Measurements from ENCODE around the gene RFNG. TPM values are rescaled to one million over a fixed set of nuclear protein-coding genes. Genes with fewer than 3 reads are reported as not detected.

RFNG gene
- total and polyA plus RNA-seq, 3 donors from 2014 or later, result 50.5 to 102 (median 73.3) TPM

DNA sequence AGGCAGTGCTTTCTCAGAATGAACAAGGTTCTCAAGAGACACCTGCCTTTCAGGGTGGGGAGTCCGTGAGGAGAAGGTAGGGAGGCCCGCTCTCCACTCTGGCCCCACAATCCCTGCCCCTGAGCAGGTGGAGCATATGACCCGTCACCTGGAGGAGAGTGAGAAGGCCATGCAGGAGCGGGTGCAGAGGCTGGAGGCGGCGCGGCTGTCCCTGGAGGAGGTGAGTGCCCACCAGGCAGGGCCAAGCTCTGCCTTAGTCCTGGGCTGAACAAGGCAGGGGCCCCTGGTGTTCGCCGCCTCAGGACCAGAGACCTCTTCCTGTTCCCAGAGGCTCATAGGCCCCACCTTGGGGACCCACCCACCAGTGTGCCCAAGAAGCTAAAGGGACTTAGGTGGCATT is 22.6 kb downstream of the RFNG start:
- H3K4me3 ChIP-seq, result no peak overlapping the region
- intact Hi-C loops (cut with DNase I; ENCODE audit: low total_unique reads), result no loop called here
- H3K27ac ChIP-seq, result no peak overlapping the region
- TF ChIP-seq CTCF (IDR thresholded peaks at IDR 0.05), result no peak
- no peak for TF ChIP-seq POLR2A (IDR thresholded peaks at IDR 0.05)
- no peaks in the 10 kb centered on the region for H3K27me3 ChIP-seq
- 88 to 95% methylated on average over 3 to 9 of the region's 9 CpGs for WGBS, 2 donors
- DNase-seq, result no peak
- no peaks in the 10 kb centered on the region for H3K36me3 ChIP-seq (ENCODE audit: low read depth, missing control alignments)
- H3K9me3 ChIP-seq, result no peaks in the 10 kb centered on the region
- peaks cover 28% of the 10 kb centered on the region for H3K4me1 ChIP-seq

GRCh38 chr17:82028246-82028645 is 23.4 kb downstream of the RFNG start:
- H3K27me3 ChIP-seq, result no peaks in the 10 kb centered on the region
- H3K27ac ChIP-seq, result no peak overlapping the region
- H3K36me3 ChIP-seq (ENCODE audit: low read depth, missing control alignments), result no peaks in the 10 kb centered on the region
- no peaks in the 10 kb centered on the region for H3K9me3 ChIP-seq
- H3K4me1 ChIP-seq, result peaks cover 34% of the 10 kb centered on the region
- 94 to 98% methylated on average over 9 to 13 of the region's 13 CpGs for WGBS, 2 donors
- intact Hi-C loops (cut with DNase I; ENCODE audit: low total_unique reads), result no loop called here
- no peak overlapping the region for H3K4me3 ChIP-seq
- DNase-seq, result no peak
- no peak for TF ChIP-seq POLR2A (IDR thresholded peaks at IDR 0.05)
- no peak for TF ChIP-seq CTCF (IDR thresholded peaks at IDR 0.05)

DNA sequence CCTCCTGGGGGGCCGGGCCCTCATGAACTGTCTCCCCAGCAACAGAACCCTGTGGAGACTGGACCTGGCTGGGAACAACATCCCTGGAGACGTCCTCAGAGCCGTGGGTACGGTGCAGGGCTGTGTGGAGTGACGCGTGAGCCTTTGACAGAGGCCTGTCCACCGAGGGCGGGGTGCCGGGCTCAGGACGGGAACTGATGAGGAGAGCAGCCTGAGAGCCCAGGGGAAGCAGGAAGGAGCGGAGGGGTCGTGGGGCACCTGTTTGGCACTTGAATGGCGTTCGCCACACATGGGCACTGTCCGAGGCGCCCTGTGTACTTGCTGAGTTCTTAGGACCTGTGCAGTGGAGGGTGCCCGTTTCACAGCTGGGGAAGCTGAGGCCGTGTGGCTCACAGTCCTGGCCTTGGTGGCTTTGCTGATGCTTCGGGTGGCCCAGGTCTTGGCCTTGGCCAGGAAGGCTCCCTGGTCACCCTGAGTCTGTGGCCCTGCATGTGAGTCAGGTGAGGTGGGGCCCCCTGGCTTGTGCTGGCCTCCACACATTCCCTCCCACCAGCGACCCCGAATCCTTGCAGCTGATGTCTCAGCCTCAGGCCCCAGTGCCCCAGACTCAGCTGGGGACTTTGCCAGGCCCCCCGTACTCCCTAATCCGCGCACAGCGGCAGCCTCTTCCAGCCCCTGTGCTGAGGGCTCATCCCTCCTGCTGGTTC is 26.1 kb downstream of the RFNG start:
- 94% methylated on average over 11 to 25 of the region's 25 CpGs for WGBS, 2 donors
- Histone ChIP-seq H3K4me3 (no peak overlapping the region), H3K27ac (no peak overlapping the region), H3K4me1 (peaks cover 31% of the 10 kb centered on the region), H3K27me3 (no peaks in the 10 kb centered on the region), H3K9me3 (no peaks in the 10 kb centered on the region), H3K36me3 (ENCODE audit: low read depth, missing control alignments) (no peaks in the 10 kb centered on the region)
- DNase-seq, result no peak
- TF ChIP-seq CTCF (IDR thresholded peaks at IDR 0.05) (no peak), POLR2A (IDR thresholded peaks at IDR 0.05) (no peak)
- intact Hi-C loops (cut with DNase I; ENCODE audit: low total_unique reads), result no loop called here

- no peak for TF ChIP-seq CTCF (IDR thresholded peaks at IDR 0.05)
- TF ChIP-seq POLR2A (IDR thresholded peaks at IDR 0.05), result no peak
- H3K36me3 ChIP-seq (ENCODE audit: low read depth, missing control alignments), result no peaks in the 10 kb centered on the region
- peaks cover 26% of the 10 kb centered on the region for H3K4me1 ChIP-seq
Observed at GRCh38 chr17:82024859-82025258, 26.8 kb downstream of the RFNG start.

More at GRCh38 chr17:82024859-82025258, 26.8 kb downstream of the RFNG start:
- H3K9me3 ChIP-seq, result no peaks in the 10 kb centered on the region
- H3K4me3 ChIP-seq, result no peak overlapping the region
- WGBS, 2 donors, result 92 to 95% methylated on average over 4 to 17 of the region's 17 CpGs
- H3K27me3 ChIP-seq, result no peaks in the 10 kb centered on the region
- DNase-seq, result no peak
- intact Hi-C loops (cut with DNase I; ENCODE audit: low total_unique reads), result loop anchor here (5.0 kb wide), 1 partner anchor 63 kb away; the partner anchor contains the start of gene NOTUM
- no peak overlapping the region for H3K27ac ChIP-seq

All from testis (tissue), 3 donors.